D341Med (cell line): ENCODE results near the gene OR52E2.

Experiments
- DNase-seq: peaks from one replicate; pipeline ENCODE4 v3.0.0; 2012; ENCODE audit warnings: low spot score

The OR52E2 gene

DNA sequence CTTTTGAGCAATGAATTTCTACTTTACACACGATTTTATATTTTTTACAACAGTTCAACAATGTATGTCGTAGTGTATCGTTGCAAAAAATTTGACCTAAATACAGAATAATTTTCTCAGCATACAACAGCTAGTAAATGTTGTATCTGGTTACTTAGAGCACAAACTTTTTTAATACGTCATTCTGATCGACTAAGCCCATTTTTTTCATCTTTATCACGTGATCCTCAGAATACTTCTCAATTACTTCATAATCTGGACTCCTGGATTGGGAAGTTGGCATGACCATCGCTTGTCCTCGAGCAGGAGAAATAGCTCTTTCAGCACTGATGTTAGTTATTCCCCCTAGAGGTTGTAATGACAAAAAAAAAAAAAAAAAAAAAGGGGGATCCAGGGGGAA, 48.2 kb downstream of the OR52E2 start:
- DNase-seq: no peak
